Epithelial cell of proximal tubule (primary cell): ENCODE data around the gene BLM. TPM values are rescaled to one million over a fixed set of nuclear protein-coding genes. Genes with fewer than 3 reads are reported as not detected.

Experiments used
- DNase-seq: peaks from one replicate; pipeline ENCODE4 v3.0.0-alpha.2; 2011; ENCODE audit warnings: low read depth
- H3K4me3 ChIP-seq: 2 replicates; pipeline ENCODE4 v1.5.1; 2011; ENCODE audit warnings: low read depth, mild to moderate bottlenecking, low read length
- total RNA-seq: library from RNA; depleted of rRNA; stranded (reverse); fragments of >200 nt; gene quantifications from 2 replicates; pipeline ENCODE4 v1.2.3, GENCODE V29; 2015
- TF ChIP-seq, protein P1 (sequence below): conservative IDR thresholded peaks from 2 replicates; pipeline ENCODE4 v1.5.1; 2012; ENCODE audit warnings: low read depth, mild to moderate bottlenecking, low read length

The BLM gene
- total RNA-seq, 1 donor from 2014 or later: 13.0 TPM

- DNase-seq: no peak
- H3K4me3 ChIP-seq: no peak overlapping the region
- TF ChIP-seq, protein P1, sequence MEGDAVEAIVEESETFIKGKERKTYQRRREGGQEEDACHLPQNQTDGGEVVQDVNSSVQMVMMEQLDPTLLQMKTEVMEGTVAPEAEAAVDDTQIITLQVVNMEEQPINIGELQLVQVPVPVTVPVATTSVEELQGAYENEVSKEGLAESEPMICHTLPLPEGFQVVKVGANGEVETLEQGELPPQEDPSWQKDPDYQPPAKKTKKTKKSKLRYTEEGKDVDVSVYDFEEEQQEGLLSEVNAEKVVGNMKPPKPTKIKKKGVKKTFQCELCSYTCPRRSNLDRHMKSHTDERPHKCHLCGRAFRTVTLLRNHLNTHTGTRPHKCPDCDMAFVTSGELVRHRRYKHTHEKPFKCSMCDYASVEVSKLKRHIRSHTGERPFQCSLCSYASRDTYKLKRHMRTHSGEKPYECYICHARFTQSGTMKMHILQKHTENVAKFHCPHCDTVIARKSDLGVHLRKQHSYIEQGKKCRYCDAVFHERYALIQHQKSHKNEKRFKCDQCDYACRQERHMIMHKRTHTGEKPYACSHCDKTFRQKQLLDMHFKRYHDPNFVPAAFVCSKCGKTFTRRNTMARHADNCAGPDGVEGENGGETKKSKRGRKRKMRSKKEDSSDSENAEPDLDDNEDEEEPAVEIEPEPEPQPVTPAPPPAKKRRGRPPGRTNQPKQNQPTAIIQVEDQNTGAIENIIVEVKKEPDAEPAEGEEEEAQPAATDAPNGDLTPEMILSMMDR: no peak
Measured at GRCh38 chr15:90694987-90695386, 22.2 kb upstream of the BLM start.

GRCh38 chr15:90697175-90697574 lies 20.0 kb upstream of the BLM start:
- no peak overlapping the region for H3K4me3 ChIP-seq
- TF ChIP-seq, protein P1: no peak
- no peak for DNase-seq

DNA sequence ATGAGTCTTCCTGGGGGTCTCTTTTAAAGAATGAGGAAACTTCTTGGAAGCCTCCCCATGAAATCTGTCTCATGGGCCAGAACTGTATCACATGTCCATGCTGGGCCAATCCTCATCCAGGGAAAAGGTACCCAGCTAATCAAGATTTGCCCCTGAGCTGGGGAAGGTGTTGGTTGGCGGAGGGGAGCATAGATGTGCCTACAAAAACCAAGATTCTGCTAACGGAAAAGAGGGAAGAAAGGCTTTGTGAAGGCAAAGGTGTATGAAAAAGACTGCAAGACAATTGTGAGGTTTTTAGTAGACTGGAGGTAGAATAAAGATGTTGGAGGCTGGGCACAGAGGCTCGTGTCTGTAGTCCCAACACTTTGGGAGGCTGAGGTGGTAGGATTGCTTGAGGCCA lies 18.5 kb upstream of the BLM start:
- DNase-seq: no peak
- TF ChIP-seq, protein P1: no peak
- no peak overlapping the region for H3K4me3 ChIP-seq

DNA sequence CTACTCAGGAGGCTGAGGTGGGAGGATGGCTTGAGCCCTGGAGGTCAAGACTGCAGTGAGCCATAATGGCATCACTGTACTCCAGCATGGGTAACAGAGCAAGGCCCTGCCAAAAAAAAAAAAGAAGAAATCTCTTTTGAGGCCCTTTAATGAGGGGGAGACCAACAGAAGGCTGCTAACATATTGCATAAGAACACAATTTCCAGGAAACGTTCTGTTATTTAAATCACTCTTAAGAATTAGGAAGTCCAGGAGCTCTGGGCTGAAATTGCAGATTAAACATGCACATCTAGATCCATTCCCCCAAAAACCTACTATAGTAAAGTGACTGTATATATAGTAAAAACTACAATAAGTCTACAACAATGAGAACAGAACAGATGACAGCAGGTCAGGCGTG lies 16.1 kb upstream of the BLM start:
- TF ChIP-seq, protein P1: no peak
- DNase-seq: no peak
- H3K4me3 ChIP-seq: no peak overlapping the region

- no peak overlapping the region for H3K4me3 ChIP-seq
- DNase-seq: no peak
- TF ChIP-seq, protein P1: peak; percentile 8
Measured at GRCh38 chr15:90701880-90702630, 15.1 kb upstream of the BLM start.

GRCh38 chr15:90703455-90703854 lies 13.7 kb upstream of the BLM start:
- H3K4me3 ChIP-seq: no peak overlapping the region
- TF ChIP-seq, protein P1: no peak
- DNase-seq: no peak

DNA sequence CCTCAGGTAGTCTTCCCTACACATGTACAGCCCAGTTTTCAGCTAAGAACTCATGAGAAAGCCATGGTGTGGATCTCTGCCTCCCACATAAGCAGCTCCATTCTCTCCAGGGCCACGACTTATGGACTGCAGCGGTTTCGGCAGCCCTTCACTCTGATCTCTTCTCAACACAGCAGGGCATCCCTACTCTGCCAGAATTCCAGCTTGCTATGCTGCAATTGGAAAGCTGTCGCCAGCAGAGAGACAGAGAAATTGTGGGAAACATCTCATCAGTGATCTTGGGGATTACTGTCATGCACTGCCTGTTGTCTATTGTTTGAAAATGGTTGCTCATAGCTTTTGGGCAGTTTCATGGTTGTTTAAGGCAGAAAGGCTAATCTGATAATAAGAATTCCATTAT lies 11.9 kb upstream of the BLM start:
- TF ChIP-seq, protein P1: no peak
- no peak for DNase-seq
- H3K4me3 ChIP-seq: no peak overlapping the region
